Peyer's patch (tissue), 4 donors: ENCODE data around the gene TAS2R8. TPM values are rescaled to one million over a fixed set of nuclear protein-coding genes. Genes with fewer than 3 reads are reported as not detected.
"Not testable (repeated sequence)": the region's sequence is repeated elsewhere in the genome, so short reads cannot be mapped to it uniquely, and the experiment has no call there.

Experiments used
- DNase-seq, 3 donors: peaks; one replicate each; pipeline ENCODE4 v3.0.0-alpha.2; 2017 to 2019
- H3K27ac ChIP-seq, 4 donors: fragments of 200-600 bp; sonication (generic); one replicate each; pipeline ENCODE4 v1.5.1; 2016 to 2019
- H3K27me3 ChIP-seq, 2 donors: fragments of 200-600 bp; sonication (generic); one replicate each; pipeline ENCODE4 v1.5.1; 2019
- H3K36me3 ChIP-seq, 3 donors: fragments of 200-600 bp; sonication (generic); one replicate each; pipeline ENCODE4 v1.5.1; 2016 to 2019
- H3K4me1 ChIP-seq, 4 donors: fragments of 200-600 bp; sonication (generic); one replicate each; pipeline ENCODE4 v1.5.1; 2016 to 2019
- H3K4me3 ChIP-seq, 4 donors: fragments of 200-600 bp; sonication (generic); 1 replicate in 3 of 4; 2 replicates in 1 of 4; pipeline ENCODE4 v1.5.1; 2016 to 2019; ENCODE audit warnings: mild to moderate bottlenecking in 1 of 4
- H3K9me3 ChIP-seq, 4 donors: fragments of 200-600 bp; sonication (generic); one replicate each; pipeline ENCODE4 v1.5.1; 2016 to 2019; ENCODE audit warnings: mild to moderate bottlenecking in 1 of 4
- CTCF ChIP-seq, 6 experiments: fragments of 450-650 bp in 4 of 6; fragments of 200-600 bp in 2 of 6; sonication (generic) in 1 of 6; IDR thresholded peaks; one replicate each; pipeline ENCODE4 v1.5.1; 2017 to 2019; ENCODE audit warnings: antibody characterized with exemption in 6 of 6, mild to moderate bottlenecking in 3 of 6, moderate library complexity in 1 of 6
- POLR2A ChIP-seq, 2 donors: fragments of 450-650 bp; IDR thresholded peaks; one replicate each; pipeline ENCODE4 v1.5.1; 2017; ENCODE audit warnings: antibody characterized with exemption in 2 of 2, mild to moderate bottlenecking in 2 of 2, moderate library complexity in 2 of 2
- total RNA-seq, 4 donors: library from RNA; depleted of rRNA; stranded (reverse); fragments of >200 nt; gene quantifications; one replicate each; pipeline ENCODE4 v1.1.0, GENCODE V29; 2016

TAS2R8 gene
- total RNA-seq, 4 donors from 2014 or later: not detected

DNA sequence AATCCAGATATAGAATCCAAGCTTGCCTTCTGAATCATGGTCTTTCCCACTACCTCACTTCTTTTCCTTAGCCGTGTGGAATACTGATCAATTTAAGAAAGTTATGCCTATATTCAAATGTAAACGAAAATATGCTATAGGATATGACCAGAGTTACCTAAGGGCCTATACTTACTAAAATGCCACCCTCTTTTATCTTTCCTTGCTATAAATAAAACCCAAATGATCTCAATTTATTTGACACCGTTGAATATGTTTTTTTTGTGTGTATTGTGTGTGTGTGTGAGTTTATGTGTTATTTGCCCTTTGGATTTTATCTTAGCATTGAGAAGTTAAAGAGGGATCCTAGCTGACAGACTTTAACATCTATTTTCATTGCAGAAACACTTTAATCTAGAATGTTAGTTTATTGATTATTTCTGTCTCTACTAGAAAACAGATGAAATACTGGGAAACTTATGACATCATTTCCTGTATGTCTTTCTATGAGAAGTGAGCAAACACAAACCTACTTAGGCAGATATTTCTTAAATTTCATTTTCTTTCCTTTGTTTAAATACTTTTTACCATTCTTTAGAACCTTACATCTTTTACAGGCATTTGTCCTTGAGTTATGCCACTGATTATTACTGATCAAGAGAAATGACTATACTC, 4.9 kb upstream of the TAS2R8 start:
- H3K27ac ChIP-seq: no peak overlapping the region
- no peaks in the 10 kb centered on the region for H3K4me1 ChIP-seq
- H3K27me3 ChIP-seq: no peaks in the 10 kb centered on the region
- no peak for DNase-seq
- no peak overlapping the region for H3K4me3 ChIP-seq
- H3K36me3 ChIP-seq: no peaks in the 10 kb centered on the region
- H3K9me3 ChIP-seq: no peaks in the 10 kb centered on the region
- TF ChIP-seq POLR2A (IDR thresholded peaks at IDR 0.05): no peak
- TF ChIP-seq CTCF (IDR thresholded peaks at IDR 0.05): no peak

GRCh38 chr12:10810068-10810467, 3.0 kb upstream of the TAS2R8 start, which contains the start of gene TAS2R9:
TAS2R9 (minus strand) TSS chr12:10810168; CDS start chr12:10810075, 93 bp downstream.
- Histone ChIP-seq H3K9me3 (no peaks in the 10 kb centered on the region), H3K4me3 (no peak within 1 kb of the TSS), H3K4me1 (no peaks in the 10 kb centered on the region), H3K27me3 (no peaks in the 10 kb centered on the region), H3K27ac (no peak within 1 kb of the TSS), H3K36me3 (no peaks in the 10 kb centered on the region)
- no peak for DNase-seq
- TF ChIP-seq CTCF (IDR thresholded peaks at IDR 0.05) (no peak), POLR2A (IDR thresholded peaks at IDR 0.05) (no peak)

DNA sequence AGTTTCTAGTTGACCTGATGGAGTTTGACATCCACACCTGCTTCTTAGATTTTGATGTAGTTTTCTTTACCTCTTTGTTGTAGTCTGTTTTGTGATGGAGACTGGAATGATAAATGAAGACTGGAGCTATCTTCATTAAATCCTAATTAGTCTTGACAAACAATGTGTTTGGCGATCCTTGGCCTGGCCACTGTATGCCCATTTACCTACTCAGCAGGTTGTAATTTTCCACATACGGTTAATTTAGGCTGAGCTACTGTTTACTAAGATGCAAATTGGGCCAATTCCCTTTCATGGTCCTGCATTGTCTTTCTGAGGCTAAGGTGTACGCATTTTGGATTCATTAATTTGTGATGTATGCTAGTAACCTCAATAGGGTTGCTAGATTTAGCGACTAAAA, 4.5 kb downstream of the TAS2R8 start, which contains the start of gene TAS2R7:
Gene TAS2R7 (minus strand): TSS at position 41 of the 400 bp plus-strand sequence. CDS start 57 bp downstream, outside the sequence.
- TF ChIP-seq POLR2A (IDR thresholded peaks at IDR 0.05) (no peak), CTCF (IDR thresholded peaks at IDR 0.05) (no peak)
- no peak for DNase-seq
- Histone ChIP-seq H3K9me3 (no peaks in the 10 kb centered on the region), H3K27me3 (no peaks in the 10 kb centered on the region), H3K36me3 (no peaks in the 10 kb centered on the region), H3K4me3 (no peak within 1 kb of the TSS), H3K4me1 (no peaks in the 10 kb centered on the region), H3K27ac (no peak within 1 kb of the TSS)

DNA sequence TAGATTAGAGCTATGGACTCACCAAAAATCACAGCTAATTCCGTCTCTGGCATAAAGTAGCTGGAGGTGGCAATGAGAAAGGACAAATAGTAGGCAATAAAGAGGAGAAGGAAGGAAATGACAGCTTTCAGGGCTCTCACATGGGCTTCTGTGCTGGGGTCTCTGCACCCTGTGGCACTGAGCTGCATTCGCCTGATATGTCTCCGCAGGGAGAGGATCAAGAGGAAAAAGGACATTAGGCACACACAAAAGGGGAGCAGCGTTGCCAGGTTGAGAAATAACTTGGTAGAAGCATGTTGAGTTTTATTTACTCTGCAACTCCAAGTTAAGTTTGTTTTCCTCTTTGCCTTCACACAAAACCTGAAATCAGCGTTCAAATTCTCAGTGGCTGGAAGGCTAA, 5.3 kb downstream of the TAS2R8 start:
- no peak for TF ChIP-seq POLR2A (IDR thresholded peaks at IDR 0.05)
- TF ChIP-seq CTCF (IDR thresholded peaks at IDR 0.05): no peak
- no peak overlapping the region for H3K27ac ChIP-seq
- no peaks in the 10 kb centered on the region for H3K36me3 ChIP-seq
- no peak for DNase-seq
- H3K27me3 ChIP-seq: no peaks in the 10 kb centered on the region
- H3K9me3 ChIP-seq: no peaks in the 10 kb centered on the region
- no peaks in the 10 kb centered on the region for H3K4me1 ChIP-seq
- no peak overlapping the region for H3K4me3 ChIP-seq

- H3K27ac ChIP-seq: no peak overlapping the region
- DNase-seq: no peak
- H3K27me3 ChIP-seq: no peaks in the 10 kb centered on the region
- no peak for TF ChIP-seq POLR2A (IDR thresholded peaks at IDR 0.05)
- no peak overlapping the region for H3K4me3 ChIP-seq
- no peaks in the 10 kb centered on the region for H3K4me1 ChIP-seq
- H3K36me3 ChIP-seq: no peaks in the 10 kb centered on the region
- H3K9me3 ChIP-seq: no peaks in the 10 kb centered on the region
These were observed 12.9 kb downstream of the TAS2R8 start for GRCh38 chr12:10794222-10794621.

DNA sequence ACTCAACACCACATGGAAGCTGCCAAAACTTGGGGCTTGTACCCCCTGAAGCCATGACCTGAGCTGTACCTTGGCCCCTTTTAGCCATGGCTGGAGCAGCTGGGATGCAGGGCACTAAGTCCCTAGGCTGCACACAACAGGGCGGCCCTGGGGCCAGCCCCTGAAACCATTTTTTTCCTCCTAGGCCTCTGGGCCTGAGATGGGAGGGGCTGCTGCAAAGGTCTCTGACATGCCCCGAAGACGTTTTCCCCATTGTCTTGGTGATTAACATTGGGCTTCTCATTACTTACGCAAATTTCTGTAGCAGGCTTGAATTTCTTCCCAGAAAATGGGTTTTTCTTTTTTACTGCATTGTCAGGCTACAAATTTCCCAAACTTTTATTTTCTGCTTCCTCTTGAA, 15.3 kb downstream of the TAS2R8 start:
- not testable (repeated sequence) for H3K9me3 ChIP-seq, DNase-seq, H3K4me3 ChIP-seq, H3K36me3 ChIP-seq, H3K27me3 ChIP-seq, H3K4me1 ChIP-seq, H3K27ac ChIP-seq

DNA sequence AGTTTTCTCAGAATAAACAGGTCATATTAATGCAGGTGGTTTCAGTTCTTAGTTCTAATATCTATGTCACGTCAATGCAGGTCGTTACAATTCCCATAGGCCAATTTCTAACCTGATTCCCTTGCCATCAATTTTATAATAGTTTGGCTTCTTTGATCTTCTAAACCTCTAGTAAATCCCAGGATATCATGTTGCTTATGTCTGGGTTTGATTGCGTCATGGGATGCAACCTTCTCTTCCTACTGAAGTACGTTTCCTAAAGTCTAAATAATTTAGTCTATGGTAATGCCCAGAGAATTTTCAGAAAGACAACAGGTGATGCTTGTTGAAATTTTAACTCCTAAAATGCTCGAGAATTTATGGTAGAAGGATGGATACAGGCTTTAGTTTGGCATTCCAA, 23.8 kb downstream of the TAS2R8 start:
- no peak overlapping the region for H3K27ac ChIP-seq
- no peaks in the 10 kb centered on the region for H3K36me3 ChIP-seq
- H3K27me3 ChIP-seq: no peaks in the 10 kb centered on the region
- DNase-seq: no peak
- no peak overlapping the region for H3K4me3 ChIP-seq
- no peaks in the 10 kb centered on the region for H3K4me1 ChIP-seq
- no peaks in the 10 kb centered on the region for H3K9me3 ChIP-seq
- TF ChIP-seq POLR2A (IDR thresholded peaks at IDR 0.05) (no peak), CTCF (IDR thresholded peaks at IDR 0.05) (no peak)
